WI38 (cell line): ENCODE results near the gene PSPC1.
"Not testable (repeated sequence)": the region's sequence is repeated elsewhere in the genome, so short reads cannot be mapped to it uniquely, and the experiment has no call there.

ENCODE experiments used
- H3K4me3 ChIP-seq: 2 replicates; pipeline ENCODE4 v1.5.1; 2011; ENCODE audit warnings: low read depth, mild to moderate bottlenecking, control low read depth, low read length
- TF ChIP-seq, protein P1 (sequence below): IDR thresholded peaks from 2 replicates; pipeline ENCODE4 v1.5.1; 2012; ENCODE audit warnings: low read depth, mild to moderate bottlenecking, control low read depth, low read length

Gene PSPC1

DNA sequence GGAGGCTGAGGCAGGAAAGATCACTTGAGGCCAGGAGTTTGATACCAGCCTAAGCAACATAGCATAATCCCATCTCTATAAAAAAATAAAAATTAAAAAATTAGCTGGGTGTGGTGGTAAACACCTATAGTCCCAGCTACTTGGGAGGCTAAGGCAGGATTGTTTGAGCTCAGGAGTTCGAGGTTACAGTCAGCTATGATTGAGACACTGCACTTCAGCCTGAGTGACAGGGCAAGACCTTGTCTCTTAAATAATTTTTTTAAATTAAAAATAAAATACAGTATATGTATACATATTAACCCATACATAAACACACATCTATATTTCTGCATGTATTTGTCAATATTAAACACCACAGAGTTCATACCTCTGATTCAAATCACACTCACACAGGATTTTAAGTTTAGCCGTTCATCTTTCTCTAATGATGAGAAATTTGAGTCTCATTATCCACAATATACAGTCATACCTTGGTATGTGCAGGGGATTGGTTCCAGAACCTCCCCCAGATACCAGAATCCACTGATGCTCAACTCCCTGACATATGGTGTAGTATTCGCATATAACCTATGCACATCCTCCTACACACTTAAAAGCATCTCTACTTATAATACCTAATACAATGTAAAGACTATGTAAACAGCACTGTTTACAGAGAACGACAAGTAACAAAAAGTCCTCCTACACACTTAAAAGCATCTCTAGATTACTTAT is 44.7 kb downstream of the PSPC1 start:
- TF ChIP-seq, protein P1, sequence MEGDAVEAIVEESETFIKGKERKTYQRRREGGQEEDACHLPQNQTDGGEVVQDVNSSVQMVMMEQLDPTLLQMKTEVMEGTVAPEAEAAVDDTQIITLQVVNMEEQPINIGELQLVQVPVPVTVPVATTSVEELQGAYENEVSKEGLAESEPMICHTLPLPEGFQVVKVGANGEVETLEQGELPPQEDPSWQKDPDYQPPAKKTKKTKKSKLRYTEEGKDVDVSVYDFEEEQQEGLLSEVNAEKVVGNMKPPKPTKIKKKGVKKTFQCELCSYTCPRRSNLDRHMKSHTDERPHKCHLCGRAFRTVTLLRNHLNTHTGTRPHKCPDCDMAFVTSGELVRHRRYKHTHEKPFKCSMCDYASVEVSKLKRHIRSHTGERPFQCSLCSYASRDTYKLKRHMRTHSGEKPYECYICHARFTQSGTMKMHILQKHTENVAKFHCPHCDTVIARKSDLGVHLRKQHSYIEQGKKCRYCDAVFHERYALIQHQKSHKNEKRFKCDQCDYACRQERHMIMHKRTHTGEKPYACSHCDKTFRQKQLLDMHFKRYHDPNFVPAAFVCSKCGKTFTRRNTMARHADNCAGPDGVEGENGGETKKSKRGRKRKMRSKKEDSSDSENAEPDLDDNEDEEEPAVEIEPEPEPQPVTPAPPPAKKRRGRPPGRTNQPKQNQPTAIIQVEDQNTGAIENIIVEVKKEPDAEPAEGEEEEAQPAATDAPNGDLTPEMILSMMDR: no peak
- no peak overlapping the region for H3K4me3 ChIP-seq

DNA sequence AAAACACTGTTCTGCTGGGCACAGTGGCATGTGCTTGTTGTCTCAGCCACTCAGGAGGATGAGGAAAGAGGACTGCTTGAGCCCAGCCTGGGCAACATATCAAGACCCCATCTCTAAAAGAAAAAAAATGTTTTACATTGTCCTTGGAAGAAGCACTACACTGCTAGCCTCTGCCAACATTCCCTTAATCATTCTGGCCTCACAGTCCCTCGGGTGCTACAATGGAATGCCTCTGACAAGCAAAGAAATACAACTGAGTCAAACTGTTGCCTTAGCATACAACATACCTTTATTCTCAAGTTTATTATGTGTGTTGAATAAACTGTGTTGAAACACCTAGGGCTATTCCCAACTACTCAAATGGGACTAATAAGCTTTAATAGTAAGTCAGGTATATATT is 56.1 kb downstream of the PSPC1 start:
- TF ChIP-seq, protein P1: no peak
- no peak overlapping the region for H3K4me3 ChIP-seq

DNA sequence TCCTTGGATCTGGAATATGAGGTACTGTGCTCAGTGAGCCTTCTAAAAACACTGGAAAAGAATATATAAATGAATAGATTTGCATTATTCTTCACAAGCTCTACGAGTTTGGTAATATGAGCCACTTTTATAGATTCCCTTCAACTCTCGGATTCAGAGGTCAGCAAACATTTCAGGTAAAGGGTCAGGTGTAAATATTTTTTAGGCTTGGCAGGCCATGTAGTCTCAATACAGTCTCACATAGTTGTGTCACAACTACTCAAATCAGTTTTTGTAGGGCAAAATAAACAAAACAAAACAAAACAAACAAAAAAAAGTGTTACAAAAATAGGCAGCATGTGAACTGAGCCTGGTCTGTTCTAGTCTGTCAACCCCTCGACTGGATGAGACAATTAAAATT is 57.4 kb downstream of the PSPC1 start:
- TF ChIP-seq, protein P1: no peak
- no peak overlapping the region for H3K4me3 ChIP-seq

DNA sequence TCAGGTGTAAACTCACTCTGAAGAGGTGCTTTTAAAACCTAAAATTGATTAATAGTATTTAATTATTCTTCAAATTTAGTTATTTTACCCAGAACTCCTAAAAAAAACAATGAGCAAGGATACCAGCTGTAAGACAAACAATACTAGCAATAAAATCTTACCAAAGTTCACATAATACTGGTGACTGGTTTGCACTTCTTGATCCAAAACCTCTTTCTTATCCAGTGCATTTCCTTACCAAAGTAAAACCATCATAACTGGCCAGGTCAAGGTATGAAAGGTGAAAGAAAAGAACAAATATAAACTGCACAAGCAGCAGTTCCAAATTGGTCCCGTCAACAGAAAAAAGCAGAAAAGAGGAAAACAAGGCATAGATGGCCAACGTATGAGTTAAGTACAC is 62.7 kb downstream of the PSPC1 start:
- no peak overlapping the region for H3K4me3 ChIP-seq
- TF ChIP-seq, protein P1: no peak

DNA sequence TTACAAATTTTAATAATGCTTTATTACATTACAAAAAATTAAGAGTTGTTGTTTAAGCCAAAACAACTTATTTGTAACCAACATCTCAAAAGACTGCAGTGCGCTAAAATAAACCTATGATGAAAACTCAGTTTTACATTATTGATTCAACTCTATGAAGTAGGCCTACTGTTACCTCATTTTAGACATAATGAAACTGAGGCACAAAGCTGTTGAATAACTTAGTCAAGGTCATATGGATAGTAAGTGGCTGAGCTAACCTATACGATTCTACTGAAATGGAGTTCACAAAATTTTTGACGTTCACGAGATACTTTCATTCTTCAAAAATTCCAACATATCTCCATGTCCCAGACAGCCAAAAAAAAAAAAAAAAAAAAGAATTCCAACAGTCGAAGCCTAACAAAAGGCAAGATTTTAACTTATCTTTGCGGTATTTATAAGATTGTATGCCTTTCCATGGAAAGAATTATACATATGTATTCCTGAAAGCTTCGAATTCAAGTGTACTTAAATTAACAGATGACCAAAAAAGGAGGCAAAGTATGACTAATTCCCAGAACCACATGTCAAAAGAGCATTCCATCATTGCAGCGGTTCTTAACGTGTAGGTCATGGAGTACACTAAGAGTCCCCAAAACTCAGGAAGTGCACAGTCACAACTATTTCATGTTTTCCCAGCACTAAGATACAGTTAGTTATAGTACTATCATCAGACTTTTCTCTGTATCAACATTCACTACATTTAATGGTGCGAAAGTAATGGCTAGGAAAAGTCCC is 69.4 kb downstream of the PSPC1 start:
- TF ChIP-seq, protein P1: no peak
- H3K4me3 ChIP-seq: no peak overlapping the region

DNA sequence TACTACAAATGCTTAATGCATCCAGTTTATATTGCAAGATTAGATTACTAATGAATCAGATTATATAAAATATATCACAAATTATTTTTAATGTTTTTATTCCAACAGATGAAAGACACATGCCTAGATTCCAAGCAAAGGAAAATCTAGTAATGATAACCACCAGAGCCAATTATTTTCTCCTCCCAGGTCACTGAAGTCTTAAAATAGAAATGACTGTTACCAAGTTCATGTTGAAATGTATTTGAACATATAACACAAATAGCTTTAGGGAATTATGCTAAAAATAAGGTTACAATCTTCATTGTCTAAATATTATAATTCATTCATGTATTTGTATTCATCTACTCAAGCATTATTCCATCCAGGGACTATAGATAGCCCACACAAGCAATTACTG is 73.0 kb downstream of the PSPC1 start:
- not testable (repeated sequence) for H3K4me3 ChIP-seq

DNA sequence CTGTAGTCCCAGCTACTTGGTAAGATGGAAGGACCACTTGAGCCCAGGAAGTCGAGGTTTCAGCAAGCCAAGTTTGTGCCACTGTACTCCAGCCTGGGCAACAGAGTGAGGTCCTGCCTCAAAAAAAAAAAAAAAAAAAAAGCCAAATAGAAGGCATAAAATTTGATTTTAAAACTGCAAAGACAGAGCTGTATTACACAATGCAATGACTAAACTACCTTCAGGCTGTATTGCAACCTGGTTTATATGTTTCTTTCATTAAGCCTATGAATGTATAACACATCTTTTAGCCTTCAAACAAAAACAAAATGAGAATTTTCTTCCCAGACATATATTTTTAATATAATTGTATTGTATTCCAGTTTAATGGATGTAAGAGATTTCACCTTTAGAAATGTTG is 73.7 kb downstream of the PSPC1 start:
- not testable (repeated sequence) for H3K4me3 ChIP-seq

DNA sequence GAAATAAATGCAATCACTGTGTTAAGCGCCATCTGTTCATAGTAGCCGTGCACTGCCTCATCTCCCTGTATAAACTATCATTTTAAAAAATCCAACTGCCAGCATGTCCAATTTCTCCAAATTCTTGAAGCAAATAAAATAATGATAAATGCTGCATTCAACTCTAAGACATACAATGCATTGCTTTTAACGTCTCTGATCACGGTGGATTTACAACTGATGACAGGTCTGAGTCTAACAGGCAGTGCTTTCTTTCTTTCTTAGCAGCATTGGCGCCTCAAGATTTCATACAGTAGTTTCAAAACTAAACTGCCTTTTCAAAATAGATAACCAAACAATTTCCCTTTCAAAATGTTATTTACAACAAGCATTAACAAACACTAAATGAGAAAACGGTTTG is 78.5 kb downstream of the PSPC1 start:
- not testable (repeated sequence) for H3K4me3 ChIP-seq

DNA sequence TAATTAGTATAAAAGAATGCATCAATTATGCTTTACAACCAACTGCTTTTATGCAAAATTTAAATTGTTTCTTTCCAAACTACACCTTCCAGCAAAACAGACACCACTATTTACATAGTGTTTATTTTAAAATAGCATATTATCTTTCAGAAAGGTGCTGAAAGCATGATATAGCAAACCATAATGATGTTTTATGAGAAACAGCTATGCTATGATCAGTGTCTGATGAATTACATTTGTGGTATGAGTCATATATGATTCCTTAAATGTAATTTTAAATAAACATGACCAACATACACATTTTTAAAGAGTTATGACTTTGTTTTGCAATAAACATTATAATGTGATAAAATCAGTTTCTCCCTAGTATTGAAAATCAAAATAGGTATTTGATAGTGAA is 81.1 kb downstream of the PSPC1 start:
- not testable (repeated sequence) for H3K4me3 ChIP-seq

DNA sequence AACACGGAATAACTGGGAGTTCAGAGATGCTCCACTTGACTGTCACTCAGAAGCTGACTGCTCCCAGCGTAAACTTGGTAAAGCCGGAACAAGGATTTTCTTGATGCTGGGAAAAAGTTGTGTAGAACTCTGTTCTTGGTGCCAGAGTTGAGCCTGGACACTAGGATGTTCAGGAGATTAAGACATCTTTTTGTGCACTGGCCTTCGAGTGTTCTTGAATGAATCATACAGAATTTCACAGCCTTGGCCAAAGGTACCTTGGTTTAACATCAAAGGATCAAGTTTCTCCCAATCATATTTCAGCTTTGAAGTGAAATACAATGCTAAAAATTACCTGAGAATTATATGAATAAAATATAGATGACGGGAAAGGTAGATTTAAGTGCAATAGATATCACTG is 81.8 kb downstream of the PSPC1 start:
- not testable (repeated sequence) for H3K4me3 ChIP-seq
